ENCODE results near the gene MIPOL1.

The MIPOL1 gene

DNA sequence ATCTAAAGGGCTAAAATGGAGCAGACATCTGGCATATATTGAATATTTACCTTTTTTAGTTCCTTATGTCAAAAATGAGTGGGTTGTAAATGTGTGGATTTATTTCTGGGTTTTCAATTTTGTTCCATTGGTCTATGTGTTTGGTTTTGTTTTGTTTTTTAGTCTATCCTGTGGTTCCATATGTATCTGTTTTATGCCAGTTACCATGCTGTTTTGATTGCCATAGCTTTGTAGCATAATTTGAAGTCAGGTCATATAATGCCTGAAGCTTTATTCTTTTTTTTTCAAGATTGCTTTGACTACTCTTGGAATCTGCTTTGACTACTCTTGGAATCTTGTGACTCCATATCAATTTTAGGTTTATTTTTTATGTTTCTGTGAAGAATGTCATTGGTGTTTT is 133.2 kb downstream of the MIPOL1 start:
- no peak for DNase-seq (ENCODE audit: extremely low spot score)
- TF ChIP-seq, protein P1, sequence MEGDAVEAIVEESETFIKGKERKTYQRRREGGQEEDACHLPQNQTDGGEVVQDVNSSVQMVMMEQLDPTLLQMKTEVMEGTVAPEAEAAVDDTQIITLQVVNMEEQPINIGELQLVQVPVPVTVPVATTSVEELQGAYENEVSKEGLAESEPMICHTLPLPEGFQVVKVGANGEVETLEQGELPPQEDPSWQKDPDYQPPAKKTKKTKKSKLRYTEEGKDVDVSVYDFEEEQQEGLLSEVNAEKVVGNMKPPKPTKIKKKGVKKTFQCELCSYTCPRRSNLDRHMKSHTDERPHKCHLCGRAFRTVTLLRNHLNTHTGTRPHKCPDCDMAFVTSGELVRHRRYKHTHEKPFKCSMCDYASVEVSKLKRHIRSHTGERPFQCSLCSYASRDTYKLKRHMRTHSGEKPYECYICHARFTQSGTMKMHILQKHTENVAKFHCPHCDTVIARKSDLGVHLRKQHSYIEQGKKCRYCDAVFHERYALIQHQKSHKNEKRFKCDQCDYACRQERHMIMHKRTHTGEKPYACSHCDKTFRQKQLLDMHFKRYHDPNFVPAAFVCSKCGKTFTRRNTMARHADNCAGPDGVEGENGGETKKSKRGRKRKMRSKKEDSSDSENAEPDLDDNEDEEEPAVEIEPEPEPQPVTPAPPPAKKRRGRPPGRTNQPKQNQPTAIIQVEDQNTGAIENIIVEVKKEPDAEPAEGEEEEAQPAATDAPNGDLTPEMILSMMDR (IDR thresholded peaks at IDR 0.05; ENCODE audit: control extremely low read depth, extremely low read depth, low read depth, missing control alignments) = no peak
- ChIA-PET CTCF (interaction anchor here (0.9 kb wide), 1 partner anchor 10 kb away, joined by 3 read pairs; no protein-coding TSS in a partner anchor), POLR2A (no interaction called here)

DNA sequence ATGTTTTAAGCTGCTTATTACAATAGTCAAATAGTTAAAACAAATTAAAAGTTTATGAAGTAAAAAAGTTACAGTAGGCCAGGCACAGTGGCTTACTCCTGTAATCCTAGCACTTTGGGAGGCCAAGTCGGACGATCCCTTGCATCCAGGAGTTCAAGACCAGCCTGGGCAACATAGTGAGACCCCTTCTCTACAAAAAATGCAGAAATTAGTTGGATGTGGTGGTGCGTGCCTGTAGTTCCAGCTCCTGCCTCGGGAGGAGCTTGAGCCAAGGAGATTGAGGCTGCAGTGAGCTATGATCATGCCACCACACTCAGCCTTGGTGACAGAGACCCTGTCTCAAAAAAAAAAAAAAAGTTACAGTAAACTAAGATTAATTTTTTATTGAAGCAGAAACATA is 142.6 kb downstream of the MIPOL1 start:
- TF ChIP-seq, protein P1 (IDR thresholded peaks at IDR 0.05; ENCODE audit: control extremely low read depth, extremely low read depth, low read depth, missing control alignments) = no peak
- POLR2A ChIA-PET = no interaction called here
- CTCF ChIA-PET = no interaction called here
- DNase-seq (ENCODE audit: extremely low spot score) = no peak

DNA sequence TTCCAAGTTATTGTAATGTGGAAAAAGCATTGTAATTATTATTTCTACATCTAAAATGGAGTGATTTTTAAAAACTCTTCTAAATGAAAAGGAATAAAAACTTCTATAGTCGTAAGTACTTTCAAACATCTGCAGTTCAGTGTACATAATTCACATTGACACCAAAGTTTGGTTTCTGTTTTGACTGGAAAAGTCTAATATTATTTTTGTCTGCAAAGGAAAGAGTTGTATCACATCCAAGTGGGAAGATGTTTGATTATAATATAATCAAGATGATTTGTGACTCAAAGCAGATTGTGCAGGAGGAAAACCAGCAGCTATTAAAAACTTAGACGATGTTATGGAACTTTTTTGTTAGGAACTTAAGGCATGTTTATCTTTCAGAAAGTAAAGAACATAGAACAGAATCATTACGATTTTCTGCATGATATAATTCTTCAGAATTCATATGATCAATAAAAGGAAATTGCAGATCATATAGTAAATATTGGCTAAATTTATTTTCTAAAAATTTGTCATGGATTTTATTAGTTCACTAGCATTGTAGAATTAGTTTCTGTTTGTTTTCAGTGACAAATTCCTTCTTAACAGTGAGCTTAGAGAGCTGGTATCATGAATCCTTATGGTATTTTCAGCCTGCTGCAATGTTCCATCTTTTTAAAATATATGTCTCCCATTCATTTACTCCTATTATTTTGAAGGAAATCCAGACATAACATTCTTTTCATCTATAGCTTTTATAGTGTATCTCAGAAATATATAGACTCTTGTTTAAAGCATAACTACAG is 145.8 kb downstream of the MIPOL1 start:
- ChIA-PET POLR2A (no interaction called here), CTCF (interaction anchor here (1.4 kb wide), 1 partner anchor 15 kb away, joined by 3 read pairs; no protein-coding TSS in a partner anchor)
- TF ChIP-seq, protein P1 (IDR thresholded peaks at IDR 0.05; ENCODE audit: control extremely low read depth, extremely low read depth, low read depth, missing control alignments) = no peak
- DNase-seq (ENCODE audit: extremely low spot score) = no peak

DNA sequence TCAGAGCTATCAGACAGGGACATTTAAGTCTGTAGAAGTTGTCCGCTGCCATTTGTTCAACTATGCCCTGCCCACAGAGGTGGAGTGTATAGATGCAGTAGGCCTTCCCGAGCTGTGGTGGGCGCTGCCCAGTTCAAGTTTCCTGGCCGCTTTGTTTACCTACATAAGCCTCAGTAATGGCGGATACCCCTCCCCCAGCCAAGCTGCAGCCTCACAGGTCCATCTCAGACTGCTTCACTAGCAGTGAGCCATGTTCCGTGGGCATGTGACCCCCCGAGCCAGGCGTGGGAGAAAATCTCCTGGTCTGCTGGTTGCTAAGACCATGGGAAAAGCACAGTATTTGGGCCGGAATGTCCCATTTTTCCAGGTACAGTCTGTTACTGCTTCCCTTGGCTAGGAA is 165.9 kb downstream of the MIPOL1 start:
- no peak for DNase-seq (ENCODE audit: extremely low spot score)
- ChIA-PET CTCF (no interaction called here), POLR2A (no interaction called here)
- TF ChIP-seq, protein P1 (IDR thresholded peaks at IDR 0.05; ENCODE audit: control extremely low read depth, extremely low read depth, low read depth, missing control alignments) = no peak

DNA sequence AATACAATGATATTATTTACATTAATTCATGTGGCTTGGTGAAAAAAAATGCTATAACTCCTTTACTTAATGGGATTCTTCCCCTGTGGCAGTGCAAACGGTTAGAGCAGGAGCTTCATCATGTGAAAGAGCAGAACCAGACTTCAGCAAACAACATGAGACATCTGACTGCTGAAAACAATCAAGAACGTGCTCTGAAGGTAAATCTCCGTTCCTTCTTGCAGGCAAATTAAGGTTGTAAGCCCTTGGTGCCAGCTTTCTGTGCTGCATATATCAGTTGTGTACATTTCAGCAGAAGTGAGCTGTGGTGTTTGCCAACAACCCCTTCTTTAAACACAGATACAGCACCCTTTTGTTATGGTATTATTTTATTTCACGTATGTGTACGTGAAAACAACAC is 171.7 kb downstream of the MIPOL1 start:
- POLR2A ChIA-PET = no interaction called here
- CTCF ChIA-PET = no interaction called here
- DNase-seq (ENCODE audit: extremely low spot score) = no peak
- TF ChIP-seq, protein P1 (IDR thresholded peaks at IDR 0.05; ENCODE audit: control extremely low read depth, extremely low read depth, low read depth, missing control alignments) = no peak

DNA sequence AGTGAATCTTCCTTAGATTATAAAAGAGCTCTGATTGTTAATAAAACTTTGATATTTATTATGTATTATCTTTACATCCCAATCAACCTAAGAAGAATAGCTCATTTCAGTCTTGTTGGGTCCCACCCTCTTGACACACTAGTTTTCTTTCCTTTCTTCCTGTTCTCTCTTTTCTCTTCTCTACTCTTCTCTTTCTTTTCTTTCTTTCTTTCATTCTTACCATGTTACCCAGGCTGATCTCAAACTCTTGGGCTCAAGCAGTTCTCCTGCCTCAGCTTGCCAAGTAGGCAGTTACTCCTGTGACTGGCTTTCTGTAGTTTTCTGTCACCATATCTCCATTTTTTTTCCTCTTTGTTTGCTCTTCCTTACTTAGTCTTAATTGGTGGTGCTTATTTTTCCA is 177.8 kb downstream of the MIPOL1 start:
- CTCF ChIA-PET = interaction anchor here (1.4 kb wide), 1 partner anchor 11 kb away, joined by 3 read pairs; no protein-coding TSS in a partner anchor
- TF ChIP-seq, protein P1 (IDR thresholded peaks at IDR 0.05; ENCODE audit: control extremely low read depth, extremely low read depth, low read depth, missing control alignments) = no peak
- DNase-seq (ENCODE audit: extremely low spot score) = no peak

More for the DNA sequence above, 177.8 kb downstream of the MIPOL1 start:
- POLR2A ChIA-PET = no interaction called here

Data from GM10248 (cell line).